GM19240 (cell line): Measurements from ENCODE around the gene SGSM2.

Experiments used
- DNase-seq: peaks from one replicate; pipeline ENCODE4 v3.0.0; 2011; ENCODE audit warnings: low spot score; ENCODE audit not compliant: insufficient read length

Gene SGSM2

DNA sequence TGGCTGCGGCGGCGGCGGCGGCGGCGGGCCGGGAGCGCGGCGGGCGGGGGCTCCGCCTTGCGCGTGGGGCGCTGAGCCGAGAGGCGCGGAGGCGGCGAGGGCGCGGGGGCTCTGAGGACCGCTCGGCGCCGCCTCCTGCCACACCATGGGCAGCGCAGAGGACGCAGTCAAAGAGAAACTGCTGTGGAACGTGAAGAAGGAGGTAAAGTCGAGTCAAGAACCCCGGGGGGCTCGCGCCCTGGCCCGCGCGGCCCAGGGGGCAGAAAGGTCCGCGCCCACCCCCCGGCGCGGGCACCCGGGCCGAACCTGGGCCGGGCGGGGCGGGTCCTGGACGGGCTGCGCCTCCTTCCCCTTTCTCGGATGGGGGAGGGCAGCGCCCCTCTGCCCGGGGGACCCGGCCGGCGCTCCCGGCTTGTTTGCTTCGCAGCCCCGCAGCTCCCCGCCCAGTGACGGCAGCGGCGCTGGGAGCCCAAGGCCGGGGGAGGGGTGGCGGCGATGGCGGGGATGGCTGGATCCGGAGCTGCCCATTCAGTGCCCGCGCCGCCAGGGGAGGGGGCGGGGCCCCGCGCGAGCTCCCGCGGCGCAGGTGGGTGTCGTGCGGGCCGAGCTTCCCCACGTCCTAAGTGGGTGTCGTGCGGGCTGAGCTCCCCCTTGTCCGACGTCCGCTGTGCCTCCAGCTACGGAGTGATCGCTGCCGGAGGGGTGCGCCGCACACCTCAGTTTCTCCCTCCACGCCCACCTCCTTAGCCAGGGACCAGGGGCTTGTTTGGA, 428 bp downstream of the SGSM2 start:
- peak; percentile 62 for DNase-seq

- no peak for DNase-seq
These were observed 985 bp downstream of the SGSM2 start for GRCh38 chr17:2338315-2338657.

GRCh38 chr17:2343421-2343820, 6.1 kb downstream of the SGSM2 start:
- DNase-seq, result no peak

GRCh38 chr17:2344528-2344927, 7.2 kb downstream of the SGSM2 start:
- no peak for DNase-seq

GRCh38 chr17:2346475-2346874, 9.2 kb downstream of the SGSM2 start:
- DNase-seq, result no peak

DNA sequence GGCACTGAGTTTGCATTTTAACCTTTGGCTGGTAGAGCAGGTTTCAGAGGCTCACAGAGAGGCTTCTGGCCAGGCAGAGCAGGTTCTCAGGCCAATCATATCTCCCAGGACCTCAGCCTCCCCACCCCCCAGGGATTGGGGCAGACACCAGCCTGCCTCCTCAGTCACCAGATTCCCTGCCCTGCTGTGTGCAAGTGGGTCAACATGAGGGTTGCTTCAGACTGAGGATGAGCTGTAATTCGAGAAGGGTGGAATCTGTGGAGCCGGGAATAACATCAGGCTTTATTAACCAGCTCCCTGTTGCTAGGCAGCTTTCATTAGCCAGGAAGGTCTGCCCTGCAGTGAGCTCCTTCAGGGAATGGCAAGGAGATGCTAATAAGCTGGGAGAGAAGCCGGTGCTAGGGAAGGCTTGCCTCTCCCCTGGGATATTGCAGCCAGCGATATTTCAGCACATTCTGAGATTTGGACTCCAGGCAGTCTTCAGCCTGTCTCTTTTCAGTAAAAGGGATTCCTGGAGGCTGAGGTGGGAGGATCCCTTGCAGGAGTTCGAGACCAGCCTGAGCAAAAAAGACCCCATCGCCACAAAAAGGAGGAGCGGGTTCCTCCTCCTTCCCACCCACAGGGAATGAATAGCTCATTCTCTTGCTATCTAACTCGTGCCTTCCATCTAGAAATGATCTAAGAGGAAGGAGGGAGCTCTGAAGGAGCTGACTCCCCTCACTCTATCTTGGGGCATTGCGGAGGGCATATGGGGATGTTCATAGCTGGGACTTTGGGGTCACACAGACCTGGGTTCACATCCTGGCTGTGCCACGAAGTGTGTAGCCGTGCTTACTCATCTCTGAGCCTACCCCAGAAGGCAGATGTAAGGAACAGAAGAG, 10.7 kb downstream of the SGSM2 start:
- DNase-seq, result no peak

DNA sequence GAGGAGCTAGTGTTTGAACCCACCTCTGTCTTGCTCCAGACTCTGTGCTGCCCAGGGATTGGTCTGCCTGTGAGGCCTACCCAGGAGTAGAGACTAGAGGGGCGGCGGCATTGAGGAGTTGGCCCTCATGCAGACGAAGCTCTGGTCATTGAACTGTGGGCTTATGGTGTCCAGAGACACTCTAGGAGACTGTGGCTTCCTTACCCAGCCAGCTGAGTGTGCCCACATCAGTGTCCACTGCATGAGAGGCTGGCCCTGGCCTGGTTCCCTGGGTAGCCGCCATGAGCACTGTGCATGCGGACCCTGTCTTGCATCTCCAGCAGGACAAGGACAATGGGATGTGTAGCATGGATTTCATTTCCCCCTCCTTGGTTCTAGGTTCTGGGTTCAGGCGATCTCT, 14.0 kb downstream of the SGSM2 start:
- DNase-seq, result no peak

DNA sequence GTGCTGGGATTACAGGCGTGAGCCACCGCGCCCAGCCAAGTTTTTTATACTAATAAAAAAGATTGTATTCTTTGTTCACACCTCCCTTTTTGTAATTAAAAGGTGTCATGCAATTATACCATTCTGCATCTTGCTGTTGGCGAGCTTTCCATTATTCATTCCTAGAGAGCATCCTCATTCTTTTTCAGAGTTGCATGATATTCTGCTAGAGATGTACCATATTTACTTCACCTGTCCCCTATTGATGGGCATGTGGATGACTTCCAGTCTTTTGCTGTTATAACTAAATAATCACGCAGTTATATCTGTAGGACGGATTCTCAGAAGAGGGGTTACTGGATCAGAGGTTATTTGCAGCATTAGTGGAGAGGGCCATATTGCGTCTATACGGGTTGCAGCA, 17.0 kb downstream of the SGSM2 start:
- DNase-seq, result no peak

DNA sequence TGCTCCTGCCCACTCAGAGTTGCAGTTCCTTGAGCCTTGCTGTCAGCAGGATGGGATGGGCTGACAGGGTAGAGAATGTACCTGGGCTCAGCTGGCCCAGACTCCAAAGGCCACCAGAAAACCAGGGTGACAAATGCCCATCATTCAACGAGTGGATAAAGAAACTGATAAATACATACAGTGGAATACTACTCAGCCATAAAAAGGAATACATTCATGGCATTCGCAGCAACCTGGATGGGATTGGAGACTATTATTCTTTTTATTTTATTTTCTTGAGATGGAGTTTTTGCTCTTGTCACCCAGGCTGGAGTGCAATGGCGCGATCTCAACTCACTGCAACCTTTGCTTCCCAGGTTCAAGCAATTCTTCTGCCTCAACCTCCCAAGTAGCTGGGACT, 19.9 kb downstream of the SGSM2 start:
- no peak for DNase-seq

DNA sequence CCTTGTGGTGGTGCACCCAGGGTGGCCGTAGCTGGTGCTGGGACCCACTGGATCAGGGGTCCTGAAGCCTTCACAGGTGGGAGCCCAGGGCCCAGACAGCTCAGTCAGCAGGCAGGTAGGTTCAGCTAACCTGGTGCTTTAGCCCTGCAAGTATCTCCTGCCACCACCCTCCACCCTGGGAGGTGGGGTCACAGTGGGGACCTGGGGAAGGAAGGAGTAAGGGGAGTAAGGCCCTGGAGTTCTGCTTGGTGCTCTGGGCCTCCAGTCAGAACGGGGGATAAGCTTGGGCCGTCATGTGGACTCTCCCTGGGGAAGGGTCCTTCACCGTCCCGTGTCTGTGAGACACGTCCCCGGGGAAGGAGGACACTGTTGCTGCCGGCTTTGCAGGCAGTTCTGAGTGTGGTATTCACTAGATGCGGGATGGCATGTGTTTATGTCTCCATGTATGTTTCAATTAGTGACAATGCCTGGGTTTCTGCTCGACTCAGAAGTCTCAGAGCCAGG, 20.7 kb downstream of the SGSM2 start:
- no peak for DNase-seq

DNA sequence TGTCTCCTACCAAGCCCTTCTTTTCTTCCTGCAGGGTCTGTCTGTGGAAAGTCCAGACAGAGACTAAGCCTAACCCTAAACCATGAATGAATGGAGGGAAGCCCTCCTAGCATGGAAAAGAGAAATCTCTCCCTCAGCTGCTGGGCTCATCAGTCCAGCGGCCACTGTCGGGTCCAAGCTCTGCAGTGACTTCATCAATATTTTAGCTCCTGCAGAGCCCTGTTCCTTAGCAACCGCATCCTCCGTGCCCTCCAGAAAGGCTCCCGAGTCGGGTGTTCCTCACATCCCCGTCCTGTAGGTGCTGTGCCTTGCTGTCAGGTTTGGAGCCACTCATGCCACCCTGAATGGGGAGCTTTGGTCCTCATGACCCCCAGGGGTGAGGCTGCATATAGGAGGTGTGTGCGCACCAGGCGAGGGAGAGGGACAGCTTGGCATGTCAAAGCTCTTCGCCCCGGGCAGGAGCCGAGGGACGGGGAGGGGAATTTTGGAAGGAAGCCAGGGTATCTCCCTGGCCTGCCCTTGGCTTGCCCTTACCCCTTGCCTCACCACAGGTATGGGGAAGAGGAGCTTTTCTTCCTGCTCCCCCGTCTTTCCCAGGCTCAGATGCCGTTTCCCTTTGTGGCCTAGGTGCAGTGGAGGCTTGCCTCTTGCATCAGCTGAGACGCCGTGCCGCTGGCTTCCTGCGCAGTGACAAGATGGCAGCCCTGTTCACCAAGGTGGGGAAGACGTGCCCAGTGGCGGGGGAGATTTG, 23.9 kb downstream of the SGSM2 start:
- no peak for DNase-seq

DNA sequence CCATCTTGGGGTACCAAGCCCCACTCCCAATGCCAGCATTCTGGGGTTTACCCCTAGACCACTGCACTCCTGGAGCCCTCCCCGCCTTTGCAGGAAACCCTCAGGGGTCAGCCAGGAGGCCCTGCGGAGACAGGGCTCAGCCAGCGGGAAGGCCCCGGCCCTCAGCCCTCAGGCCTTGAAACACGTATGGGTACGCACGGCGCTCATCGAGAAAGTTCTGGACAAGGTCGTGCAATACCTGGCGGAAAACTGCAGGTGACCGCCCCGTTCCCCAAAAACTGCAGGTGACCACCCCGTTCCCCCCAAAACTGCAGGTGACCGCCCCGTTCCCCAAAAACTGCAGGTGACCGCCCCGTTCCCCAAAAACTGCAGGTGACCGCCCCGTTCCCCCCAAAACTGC, 24.7 kb downstream of the SGSM2 start:
- no peak for DNase-seq

DNA sequence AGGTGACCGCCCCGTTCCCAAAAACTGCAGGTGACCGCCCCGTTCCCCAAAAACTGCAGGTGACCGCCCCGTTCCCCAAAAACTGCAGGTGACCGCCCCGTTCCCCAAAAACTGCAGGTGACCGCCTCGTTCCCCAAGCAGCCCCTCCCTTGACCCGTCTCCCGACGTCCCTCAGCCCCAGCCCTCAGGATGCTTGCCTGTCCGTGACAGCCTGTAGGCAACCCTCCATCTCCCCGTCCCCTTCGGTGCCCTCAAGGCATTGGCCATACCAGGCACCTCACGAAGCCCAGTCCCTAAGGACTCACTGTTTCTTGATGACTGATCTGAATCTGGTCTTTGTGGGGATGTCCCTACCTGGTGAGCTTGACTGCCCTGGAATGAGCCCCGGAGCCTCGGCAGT, 25.1 kb downstream of the SGSM2 start:
- no peak for DNase-seq

DNA sequence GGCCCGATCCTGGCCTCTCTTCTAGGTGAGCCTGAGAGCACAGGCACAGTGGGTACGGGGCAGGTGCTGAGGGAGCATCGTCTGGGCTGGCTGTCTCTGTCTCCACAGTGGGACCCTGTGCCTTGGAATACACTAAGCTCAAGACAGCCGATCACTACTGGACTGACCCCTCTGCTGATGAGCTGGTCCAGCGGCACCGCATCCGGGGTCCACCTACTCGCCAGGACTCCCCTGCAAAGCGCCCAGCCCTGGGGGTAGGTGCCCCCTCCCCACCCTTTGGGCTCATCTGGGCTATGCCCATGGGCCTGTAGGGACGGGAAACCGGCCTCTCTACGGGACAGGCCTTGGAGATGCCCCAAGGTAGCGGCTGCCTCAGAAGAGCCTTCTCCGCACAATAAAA, 25.6 kb downstream of the SGSM2 start:
- no peak for DNase-seq

GRCh38 chr17:2363318-2363717, 26.0 kb downstream of the SGSM2 start:
- no peak for DNase-seq

DNA sequence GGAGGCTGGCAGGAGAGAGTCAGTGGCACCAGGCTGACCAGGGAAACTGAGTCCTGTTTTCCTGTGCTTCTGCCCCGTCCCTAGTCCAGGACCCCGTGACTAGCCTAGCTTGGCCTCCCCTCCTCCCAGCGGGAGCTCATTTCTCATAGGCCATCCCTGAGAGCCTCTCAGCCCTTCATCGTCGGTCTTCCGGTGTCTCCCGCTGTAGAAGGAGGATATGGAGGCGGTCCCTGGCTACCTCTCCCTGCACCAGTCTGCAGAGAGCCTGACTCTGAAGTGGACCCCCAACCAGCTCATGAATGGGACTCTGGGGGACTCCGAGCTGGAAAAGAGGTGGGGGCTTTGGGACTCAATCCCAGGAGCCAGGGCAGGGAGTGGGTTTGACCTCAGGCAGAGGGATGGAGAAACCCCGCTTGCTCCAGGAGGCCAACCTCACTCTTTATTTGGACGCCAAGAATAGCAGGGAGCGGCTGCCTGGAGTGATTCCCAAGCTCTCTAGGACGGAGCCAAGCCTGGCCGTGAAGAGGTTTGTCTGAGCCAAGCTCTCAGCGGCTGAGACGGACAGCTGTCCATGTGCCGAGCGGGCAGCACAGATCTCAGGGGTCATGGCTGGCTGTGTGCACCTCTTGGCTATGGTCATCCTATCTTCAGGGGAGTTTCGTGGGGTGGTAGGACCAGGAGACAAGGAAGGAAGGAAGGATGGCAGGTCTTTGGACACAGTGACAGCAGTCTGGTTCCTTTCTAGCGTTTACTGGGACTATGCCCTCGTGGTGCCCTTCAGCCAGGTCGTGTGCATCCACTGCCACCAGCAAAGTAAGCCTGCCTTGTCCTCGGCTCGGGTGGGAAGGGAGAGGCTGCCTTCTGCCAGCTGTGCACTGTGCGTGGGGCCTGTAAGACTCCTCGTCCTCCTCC, 26.8 kb downstream of the SGSM2 start:
- no peak for DNase-seq

GRCh38 chr17:2364763-2365116, 27.4 kb downstream of the SGSM2 start:
- DNase-seq, result no peak

DNA sequence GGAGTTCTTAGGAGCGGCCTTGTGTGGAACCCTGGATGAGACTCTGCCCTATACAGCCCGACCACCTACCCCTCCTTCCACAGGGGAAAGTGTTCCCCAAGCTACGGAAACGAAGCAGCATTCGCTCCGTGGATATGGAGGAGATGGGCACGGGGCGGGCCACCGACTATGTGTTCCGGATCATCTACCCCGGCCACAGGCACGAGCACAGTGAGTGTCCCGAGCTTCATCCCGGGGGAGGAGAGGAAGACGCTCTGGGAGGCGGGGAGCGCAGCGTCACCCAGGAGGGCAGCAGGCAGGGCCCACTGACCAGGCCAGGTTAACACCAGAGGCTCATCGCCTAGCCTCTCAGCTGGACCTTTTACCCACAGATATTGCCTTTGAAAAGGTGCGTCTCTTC, 27.8 kb downstream of the SGSM2 start:
- no peak for DNase-seq

GRCh38 chr17:2366747-2367494, 29.6 kb downstream of the SGSM2 start:
- DNase-seq, result no peak

GRCh38 chr17:2368359-2368758, 31.1 kb downstream of the SGSM2 start:
- DNase-seq, result no peak
